Kasumi-1 (cell line): Measurements from ENCODE around the gene OSER1.

Source experiments
- DNase-seq, 2 experiments: peaks; one replicate each; lab custom pipeline; 2025; lab: John Stamatoyannopoulos, UW

OSER1 gene

DNA sequence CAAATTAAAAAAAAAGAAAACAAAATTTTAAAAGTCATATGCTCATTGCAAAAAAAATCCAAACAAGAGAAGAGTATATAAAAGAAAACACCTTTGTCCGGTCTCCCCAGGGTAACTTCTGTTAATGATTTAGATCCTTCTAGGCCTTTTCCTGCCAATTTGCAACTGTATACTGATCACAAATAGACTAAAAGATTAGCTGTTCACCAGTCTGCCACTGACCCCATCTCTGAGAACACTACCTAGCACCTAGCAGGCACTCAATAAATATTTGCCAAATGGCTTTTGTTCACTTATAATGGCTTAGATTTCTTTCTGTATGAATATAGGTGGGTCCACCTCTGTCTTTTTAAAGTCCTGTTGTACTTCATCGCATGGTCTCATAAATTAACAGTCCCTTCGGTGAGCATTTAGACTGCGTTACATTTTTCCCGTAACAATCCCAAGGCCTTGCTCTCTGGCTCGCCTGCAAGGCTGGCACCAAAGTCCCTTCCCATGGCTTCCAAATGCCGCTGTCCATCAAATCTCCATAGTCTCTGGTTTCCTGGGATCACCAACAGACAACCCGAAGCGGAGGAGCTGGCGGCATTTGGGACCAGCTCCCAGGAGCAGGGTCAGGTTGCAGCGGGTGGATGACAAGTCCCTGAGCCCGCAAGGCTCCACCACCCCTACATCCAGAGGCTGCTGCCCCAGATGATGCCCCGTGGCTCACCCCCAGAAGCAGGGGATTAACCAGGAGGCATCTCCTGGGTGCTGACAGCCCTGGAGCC, 35.4 kb downstream of the OSER1 start:
- DNase-seq: no peak

DNA sequence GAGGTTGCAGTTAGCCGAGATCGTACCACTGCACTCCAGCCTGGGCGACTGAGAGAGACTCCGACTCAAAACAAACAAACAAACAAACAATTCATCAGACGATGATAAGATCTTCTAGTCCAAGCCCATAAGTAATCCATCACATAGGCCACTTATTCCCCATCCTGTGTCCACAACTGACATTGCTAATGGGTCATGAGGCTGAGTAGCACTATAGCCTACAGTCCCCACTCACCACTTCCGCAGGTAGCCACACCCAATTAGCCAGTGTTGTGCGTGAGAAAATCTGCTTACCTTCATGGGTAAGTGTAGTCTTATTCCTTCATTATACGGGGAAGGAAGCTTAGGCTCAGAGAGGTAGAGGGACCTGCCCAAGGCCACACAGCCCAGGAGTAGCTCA, 36.7 kb downstream of the OSER1 start:
- DNase-seq: no peak

DNA sequence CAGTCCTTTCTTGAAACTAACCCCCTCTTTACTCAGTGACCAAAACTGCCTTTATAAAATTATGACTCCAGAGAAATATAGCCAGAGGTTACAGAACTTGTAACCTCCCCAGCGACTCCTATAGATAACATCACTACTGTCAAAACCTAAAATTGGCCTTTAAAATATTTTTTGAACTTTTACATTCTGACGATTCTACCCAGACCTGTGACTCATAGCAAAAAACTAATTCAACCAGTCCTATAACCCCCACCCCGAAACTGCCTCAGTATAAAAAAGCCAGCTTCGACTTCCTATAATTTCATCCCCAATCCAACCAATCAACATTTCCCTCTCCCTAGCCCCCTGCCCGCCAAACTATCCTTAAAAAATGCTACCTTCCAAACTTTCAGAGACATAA, 37.5 kb downstream of the OSER1 start:
- no peak for DNase-seq

DNA sequence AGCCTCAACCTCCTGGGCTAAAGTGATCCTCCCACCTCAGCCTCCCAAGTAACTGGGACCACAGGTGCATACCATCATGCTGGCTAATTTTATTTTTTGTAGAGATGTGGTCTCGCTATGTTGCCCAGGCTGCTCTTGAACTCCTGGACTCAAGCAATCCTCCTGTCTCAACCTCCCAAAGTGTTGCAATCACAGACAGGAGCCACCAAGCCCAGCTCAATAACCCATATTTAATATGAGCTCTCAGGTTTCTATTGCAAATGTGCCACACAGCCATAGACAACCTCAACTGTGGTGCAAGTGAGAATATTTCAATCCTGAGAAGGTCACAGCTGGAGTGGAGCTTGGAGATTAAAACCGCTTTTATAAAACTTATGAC, 38.0 kb downstream of the OSER1 start:
- DNase-seq: no peak

DNA sequence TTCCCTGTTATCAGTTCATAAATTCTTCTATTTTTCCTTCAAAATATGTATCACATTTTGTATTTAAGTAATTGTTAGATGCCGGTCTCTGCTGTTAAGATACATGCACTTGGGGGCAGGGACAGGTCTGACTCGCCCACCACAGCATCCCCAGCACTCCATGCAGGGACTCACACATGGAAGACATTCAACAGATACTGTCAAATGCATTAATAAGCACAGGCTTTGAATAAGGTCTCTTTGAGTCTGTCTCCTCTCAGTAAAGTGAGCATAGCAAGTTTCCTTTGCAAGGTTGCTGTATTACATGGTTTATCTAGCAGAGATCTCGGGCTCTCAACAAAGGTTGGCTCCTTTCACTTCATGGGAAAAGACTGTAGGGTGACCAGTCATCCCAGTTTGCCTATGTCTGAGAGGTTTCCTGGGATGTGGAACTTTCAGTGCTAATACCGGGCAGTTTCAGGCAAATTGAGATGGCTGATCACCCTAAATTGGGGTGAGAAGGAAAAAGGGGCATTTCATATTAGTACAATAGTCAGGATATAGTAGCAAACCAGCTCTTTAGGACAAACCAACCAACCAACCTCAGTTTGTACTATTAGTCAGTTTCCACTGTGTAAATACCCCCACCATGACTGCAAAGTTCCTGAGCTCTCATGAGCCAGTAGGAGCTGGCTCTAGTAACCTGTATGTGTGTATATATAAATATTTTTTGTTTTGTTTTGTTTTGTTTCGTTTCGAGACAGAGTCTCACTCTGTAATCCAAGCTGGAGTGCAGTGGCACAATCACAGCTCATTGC, 38.6 kb downstream of the OSER1 start:
- no peak for DNase-seq

DNA sequence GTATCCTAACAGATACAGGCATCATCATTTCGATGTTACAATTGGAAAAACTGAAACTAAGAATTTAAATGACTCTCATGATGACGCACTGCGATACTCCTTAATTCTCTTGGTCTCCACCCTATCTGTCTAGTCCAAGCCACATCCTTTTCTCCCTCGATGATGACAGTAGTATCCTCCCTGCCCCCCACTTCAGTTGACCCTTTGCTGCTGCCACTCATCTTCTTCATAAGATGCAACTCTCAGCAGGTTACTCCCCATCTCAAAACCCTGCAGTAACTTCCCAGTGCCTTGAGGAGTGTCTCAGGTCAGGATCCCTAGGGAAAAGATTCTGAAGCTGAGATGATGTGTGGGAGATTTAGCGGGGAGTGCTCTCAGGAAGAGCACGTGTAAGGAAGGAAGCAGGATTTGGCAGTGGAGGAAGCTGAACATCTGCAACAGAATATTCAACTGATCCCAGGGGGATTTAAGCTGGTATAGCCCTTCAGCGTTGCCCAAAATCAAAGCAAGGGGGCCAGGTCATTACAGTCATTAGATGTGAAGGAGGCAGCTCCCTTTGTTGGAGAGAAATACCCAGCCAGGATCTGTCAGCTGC, 39.7 kb downstream of the OSER1 start:
- no peak for DNase-seq

DNA sequence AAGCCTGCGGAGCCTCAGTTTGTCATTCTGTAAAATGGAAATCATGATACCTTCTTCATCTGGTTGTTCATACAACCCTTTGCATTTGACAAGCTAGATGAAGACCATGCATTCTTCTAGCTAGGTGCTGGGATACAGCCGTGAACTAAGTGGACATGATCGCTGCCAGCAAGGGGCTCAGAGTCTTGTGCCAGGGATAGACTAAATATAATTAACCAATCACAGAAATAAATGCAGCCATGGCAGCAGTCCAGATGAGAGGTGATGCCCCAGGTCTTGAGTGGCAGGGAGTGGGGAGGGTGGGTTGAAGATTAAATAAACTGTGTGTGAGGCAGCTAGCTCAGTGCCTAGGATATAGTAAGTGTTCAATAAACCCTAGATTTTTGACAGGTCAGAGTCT, 42.8 kb downstream of the OSER1 start:
- no peak for DNase-seq

DNA sequence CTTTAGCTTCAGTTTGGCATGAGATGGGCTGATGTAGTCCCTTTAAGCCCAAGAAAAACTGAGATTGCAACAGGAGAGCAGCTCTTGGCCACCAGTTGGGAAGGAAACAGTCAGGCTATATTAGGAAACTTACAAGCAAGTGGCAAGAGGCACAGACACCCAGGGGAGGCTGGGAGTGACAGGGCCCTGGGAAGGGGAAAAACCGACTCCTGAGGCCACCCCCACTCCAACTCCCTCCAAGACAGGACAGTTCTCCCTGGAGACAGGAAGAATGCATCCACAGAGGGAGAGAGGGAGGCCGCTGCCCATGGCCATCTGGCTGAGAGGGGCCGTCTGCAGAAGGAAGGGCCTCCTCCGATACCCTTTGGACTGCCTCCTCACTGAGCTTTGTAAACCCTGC, 44.1 kb downstream of the OSER1 start:
- no peak for DNase-seq

DNA sequence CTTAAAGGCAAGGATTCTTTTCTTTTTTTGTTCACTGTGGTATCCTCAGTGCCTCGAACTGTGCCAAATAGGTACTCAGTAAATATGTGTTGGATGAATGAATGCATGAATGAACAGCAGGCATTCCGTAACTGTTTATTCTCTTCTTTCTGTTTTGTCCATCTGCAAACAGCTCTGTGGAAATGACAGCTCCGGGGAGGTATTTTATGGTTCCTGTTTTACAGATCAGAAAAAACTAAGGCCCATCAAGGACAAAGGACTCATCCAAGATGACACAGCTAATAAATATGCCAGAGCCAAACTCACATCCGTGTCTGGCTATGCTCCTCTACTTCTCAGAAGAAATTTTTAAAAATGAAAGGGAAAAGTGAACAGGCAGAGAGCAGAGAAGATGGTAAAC, 44.6 kb downstream of the OSER1 start:
- no peak for DNase-seq

DNA sequence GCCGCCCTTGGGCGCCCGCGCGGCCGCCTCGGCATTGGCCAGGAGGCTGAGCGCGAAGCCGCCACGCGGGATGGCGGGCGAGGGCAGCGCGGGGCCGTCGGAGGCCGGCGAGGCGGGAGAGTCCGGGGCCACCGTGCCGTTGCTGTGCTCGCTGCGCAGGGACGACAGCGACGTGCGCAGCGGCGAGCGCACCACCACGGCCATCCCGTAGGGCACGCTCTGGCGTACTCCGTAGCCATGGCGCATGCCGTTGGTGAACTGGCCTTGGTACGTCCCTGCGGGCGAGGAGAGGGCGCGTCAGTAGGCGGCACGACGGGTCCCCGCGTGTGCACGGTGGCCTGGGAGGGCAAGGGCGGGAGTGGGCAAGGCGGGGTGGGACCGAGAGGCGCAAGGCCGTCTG, 50.4 kb downstream of the OSER1 start:
- DNase-seq: no peak

DNA sequence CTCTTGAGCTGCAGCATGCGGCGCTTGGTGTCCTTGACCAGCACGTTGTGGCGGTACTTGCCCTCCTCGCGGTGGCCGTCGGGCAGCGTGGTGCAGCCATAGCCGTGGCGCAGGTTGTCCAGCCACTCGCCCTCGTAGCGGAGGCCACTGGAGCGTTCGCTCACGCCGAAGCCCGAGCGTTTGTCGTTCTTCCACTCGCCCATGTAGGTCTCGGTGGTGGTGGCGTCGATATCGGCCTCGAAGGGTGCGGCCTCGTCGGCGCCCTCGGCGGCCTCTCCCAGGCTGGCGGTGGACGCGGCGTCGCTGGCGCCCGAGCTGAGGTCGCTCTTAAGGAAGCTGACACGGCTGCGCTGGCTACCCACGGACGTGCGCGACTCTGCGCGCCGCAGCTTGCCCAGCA, 50.9 kb downstream of the OSER1 start:
- DNase-seq: no peak

DNA sequence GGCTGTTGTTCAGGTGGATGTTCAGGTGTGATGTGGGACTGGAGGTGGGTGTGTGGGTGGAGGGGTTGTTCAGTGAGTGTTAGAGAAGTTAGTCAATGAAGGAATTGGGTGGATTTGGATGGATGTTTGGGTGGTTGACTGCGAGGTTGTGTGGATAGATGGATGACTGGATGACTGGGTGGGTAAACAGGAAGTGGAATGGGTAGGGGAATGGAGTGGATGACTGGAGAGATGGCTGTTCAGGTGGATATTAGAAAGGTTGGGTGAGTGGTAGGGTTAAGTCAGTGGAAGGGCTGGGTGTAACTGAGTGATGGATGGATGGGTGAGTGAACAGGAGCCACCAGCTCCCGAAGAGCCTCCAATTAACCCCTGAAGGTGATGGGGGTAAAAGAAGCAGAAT, 51.4 kb downstream of the OSER1 start:
- DNase-seq: no peak

DNA sequence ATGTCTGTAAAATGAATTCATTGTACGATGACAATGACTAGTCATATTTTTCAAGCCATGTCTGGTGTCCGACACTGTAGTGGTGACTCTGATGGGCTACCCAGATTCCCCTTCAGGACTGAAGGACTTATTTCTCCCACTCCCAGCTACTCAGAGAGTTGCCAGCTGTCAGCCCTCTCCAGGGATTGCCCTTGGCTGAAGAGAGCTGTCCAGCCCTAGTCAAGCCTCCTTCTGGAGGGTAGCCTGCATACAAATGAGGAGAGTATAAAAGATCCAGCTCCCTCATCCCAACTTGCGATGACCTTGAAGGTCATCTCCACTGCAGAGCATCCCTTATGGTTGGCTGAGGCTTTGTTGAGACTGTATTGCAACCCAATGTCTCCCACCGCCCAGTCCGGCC, 53.5 kb downstream of the OSER1 start:
- DNase-seq: no peak

DNA sequence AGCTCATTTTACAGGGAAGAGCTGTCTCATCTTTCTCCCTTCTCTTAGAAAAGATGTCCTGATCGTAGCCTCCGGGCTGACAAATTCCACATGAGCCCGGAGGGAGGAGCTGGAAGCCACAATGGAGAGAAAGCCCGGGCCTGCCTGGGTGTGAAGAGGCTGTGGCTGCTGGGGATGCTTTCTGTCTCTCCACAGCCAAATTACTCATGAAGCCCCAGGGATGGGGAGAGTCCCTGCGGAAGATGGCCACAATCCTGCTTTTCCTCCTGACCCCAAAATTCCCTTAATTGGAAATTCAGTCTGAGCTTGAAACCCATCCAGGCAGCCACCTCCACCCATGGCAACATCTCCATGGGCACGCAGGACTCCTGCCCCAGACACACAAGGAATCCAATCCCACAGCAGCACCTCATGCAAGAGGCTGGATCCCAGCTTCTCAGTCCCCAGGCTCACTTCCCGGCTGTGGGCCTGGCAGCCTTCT, 56.0 kb downstream of the OSER1 start:
- no peak for DNase-seq

DNA sequence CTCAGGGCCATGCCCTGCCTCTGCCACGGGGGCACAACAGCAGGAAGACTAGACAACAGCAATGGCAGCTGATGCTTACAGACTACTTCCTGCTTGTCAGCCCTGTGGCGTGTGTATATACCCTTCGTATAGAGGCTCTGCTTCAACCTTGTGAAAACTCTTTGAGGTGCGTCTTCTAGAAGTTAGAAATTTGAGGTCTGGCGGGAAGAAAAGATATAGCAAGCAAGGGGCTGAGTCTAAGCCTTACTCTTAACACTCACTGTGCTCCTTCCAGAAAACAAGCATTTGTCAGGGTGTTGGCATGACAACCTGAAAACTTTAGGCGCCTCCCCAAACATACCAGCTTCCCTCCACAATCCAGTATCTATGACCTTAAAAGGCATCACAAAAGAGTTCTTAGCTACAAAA, 56.9 kb downstream of the OSER1 start:
- DNase-seq: no peak

DNA sequence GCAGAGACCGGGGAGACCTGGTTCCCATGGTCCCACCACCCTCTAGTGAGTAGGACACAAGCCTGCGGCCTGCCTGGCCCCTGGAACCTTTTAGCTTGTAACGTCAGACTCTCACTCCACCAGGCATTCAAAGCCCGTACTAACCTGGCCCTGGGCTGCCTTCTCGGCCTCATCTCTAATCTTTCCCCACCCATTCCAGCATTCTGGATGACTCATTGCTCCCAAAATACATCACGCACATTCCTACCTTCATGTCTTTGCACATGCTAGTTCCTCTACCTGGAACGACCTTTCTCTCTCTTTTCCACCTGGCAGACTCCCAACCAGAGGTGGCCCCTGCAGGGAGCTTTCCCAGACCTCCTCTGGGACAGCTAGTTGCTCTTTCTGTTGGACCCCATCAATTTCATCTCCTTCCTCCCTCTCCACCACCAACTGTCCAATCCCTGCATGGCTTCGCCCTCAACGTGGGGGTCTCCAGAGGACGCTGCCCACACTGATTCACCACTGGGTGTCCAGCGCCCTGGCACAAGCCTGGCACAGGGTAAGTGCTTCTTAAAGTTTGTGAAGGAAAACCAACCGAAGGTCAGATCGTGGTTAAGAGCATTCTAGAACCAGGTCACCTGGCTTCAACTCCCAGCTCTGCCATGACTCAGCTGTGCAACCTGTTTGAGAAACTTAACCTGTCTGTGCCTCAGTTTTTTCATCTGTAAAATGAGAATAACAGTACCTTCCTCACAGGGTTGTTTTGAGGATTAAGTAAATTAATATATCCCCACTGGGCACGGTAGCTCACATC, 58.8 kb downstream of the OSER1 start:
- DNase-seq: no peak

DNA sequence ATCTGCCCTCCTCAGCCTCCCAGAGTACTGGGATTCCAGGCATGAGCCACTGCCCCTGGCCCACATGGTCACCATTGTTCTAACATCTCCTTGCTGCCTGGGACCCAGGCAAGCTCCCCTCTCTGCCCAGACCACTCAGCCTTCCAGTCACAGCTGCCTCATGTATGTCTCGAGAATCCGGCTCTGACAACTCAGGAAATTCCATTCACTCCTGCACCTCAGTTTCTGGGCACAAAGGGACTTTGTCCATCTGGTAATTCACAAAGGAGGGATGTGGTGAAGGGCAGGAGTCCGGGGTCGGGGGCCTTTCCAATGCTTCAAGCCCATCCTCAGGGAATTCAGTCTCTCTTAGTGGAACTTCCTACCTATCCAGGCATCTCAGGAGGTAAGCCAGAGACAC, 64.3 kb downstream of the OSER1 start:
- DNase-seq: no peak
